HL-60 (cell line): ENCODE data around the gene SERPINE1.

Experiments
- DNase-seq, 2 experiments: peaks; one replicate each; pipeline ENCODE4 v3.0.0-alpha.2; 2010 to 2020; ENCODE audit warnings: low read depth in 1 of 2, low spot score in 1 of 2
- H3K27ac ChIP-seq: fragments of 250-450 bp; sonication (Bioruptor Pico); replicated peaks from 2 replicates; pipeline ENCODE4 v1.5.1; 2020; ENCODE audit warnings: mild to moderate bottlenecking, moderate library complexity
- H3K27me3 ChIP-seq: fragments of 250-450 bp; sonication (Bioruptor Pico); 2 replicates; pipeline ENCODE4 v1.5.1; 2021; ENCODE audit warnings: mild to moderate bottlenecking, moderate library complexity; ENCODE audit not compliant: insufficient read depth, poor library complexity, severe bottlenecking
- H3K4me3 ChIP-seq: replicated peaks from 2 replicates; pipeline ENCODE4 v1.5.1; 2011; ENCODE audit warnings: mild to moderate bottlenecking, control low read depth, low read length; ENCODE audit not compliant: insufficient read depth
- GABPA ChIP-seq: IDR thresholded peaks from 2 replicates; pipeline ENCODE4 v1.6.1; 2012; ENCODE audit warnings: low read depth
- POLR2AphosphoS5 ChIP-seq: IDR thresholded peaks from 2 replicates; pipeline ENCODE4 v1.6.1; 2012; ENCODE audit warnings: low read depth
- SPI1 ChIP-seq: IDR thresholded peaks from 2 replicates; pipeline ENCODE4 v1.6.1; 2012; ENCODE audit warnings: low read depth, mild to moderate bottlenecking, borderline replicate concordance
- TF ChIP-seq, protein P1 (sequence below): IDR thresholded peaks from one replicate; pipeline ENCODE4 v1.5.1; 2011; ENCODE audit warnings: low read length, control low read depth, inconsistent platforms; ENCODE audit not compliant: insufficient read depth
- TF ChIP-seq, protein P2 (sequence below): IDR thresholded peaks from 2 replicates; pipeline ENCODE4 v1.6.1; 2012; ENCODE audit warnings: low read depth; ENCODE audit not compliant: insufficient replicate concordance

Gene SERPINE1

DNA sequence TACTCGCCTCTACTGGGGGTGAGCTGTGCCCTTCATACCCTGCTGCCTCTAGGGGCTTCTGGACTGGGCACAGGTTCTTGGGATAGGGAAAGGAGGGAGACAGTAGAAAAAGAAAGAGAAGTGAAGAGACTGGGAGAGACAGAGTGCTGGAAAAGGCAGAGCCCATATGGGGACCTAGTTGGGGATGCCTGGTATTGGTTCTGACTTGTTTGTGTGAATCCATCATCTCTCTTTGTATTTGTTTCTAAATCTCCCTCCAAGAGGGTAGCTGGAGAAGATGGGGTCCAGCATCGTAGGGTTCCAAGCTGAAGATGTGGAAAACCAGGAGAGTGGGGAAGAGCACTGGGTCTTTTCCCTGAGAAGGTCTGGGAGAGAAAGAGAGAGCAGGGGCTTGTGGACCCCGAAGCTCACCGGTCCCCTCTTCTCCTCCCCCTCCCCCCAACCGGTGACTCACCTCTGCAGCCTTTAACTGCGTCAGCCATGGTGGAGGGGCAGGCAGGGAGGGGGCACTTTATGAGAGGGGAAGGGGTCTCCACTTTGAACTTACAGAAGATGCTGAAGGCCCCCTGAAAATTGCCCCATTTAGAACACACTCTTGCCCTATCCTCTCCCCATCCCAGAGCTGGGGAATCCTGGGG lies 41.6 kb downstream of the SERPINE1 start:
- H3K27me3 ChIP-seq, result peaks cover 81% of the 10 kb centered on the region
- no peak for DNase-seq
- no peak overlapping the region for H3K4me3 ChIP-seq
- TF ChIP-seq, protein P1, sequence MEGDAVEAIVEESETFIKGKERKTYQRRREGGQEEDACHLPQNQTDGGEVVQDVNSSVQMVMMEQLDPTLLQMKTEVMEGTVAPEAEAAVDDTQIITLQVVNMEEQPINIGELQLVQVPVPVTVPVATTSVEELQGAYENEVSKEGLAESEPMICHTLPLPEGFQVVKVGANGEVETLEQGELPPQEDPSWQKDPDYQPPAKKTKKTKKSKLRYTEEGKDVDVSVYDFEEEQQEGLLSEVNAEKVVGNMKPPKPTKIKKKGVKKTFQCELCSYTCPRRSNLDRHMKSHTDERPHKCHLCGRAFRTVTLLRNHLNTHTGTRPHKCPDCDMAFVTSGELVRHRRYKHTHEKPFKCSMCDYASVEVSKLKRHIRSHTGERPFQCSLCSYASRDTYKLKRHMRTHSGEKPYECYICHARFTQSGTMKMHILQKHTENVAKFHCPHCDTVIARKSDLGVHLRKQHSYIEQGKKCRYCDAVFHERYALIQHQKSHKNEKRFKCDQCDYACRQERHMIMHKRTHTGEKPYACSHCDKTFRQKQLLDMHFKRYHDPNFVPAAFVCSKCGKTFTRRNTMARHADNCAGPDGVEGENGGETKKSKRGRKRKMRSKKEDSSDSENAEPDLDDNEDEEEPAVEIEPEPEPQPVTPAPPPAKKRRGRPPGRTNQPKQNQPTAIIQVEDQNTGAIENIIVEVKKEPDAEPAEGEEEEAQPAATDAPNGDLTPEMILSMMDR, result no peak
- TF ChIP-seq, protein P2, sequence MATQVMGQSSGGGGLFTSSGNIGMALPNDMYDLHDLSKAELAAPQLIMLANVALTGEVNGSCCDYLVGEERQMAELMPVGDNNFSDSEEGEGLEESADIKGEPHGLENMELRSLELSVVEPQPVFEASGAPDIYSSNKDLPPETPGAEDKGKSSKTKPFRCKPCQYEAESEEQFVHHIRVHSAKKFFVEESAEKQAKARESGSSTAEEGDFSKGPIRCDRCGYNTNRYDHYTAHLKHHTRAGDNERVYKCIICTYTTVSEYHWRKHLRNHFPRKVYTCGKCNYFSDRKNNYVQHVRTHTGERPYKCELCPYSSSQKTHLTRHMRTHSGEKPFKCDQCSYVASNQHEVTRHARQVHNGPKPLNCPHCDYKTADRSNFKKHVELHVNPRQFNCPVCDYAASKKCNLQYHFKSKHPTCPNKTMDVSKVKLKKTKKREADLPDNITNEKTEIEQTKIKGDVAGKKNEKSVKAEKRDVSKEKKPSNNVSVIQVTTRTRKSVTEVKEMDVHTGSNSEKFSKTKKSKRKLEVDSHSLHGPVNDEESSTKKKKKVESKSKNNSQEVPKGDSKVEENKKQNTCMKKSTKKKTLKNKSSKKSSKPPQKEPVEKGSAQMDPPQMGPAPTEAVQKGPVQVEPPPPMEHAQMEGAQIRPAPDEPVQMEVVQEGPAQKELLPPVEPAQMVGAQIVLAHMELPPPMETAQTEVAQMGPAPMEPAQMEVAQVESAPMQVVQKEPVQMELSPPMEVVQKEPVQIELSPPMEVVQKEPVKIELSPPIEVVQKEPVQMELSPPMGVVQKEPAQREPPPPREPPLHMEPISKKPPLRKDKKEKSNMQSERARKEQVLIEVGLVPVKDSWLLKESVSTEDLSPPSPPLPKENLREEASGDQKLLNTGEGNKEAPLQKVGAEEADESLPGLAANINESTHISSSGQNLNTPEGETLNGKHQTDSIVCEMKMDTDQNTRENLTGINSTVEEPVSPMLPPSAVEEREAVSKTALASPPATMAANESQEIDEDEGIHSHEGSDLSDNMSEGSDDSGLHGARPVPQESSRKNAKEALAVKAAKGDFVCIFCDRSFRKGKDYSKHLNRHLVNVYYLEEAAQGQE, result no peak
- no peak for TF ChIP-seq POLR2AphosphoS5
- no peak for TF ChIP-seq GABPA
- no peak for TF ChIP-seq SPI1
- no peak overlapping the region for H3K27ac ChIP-seq

DNA sequence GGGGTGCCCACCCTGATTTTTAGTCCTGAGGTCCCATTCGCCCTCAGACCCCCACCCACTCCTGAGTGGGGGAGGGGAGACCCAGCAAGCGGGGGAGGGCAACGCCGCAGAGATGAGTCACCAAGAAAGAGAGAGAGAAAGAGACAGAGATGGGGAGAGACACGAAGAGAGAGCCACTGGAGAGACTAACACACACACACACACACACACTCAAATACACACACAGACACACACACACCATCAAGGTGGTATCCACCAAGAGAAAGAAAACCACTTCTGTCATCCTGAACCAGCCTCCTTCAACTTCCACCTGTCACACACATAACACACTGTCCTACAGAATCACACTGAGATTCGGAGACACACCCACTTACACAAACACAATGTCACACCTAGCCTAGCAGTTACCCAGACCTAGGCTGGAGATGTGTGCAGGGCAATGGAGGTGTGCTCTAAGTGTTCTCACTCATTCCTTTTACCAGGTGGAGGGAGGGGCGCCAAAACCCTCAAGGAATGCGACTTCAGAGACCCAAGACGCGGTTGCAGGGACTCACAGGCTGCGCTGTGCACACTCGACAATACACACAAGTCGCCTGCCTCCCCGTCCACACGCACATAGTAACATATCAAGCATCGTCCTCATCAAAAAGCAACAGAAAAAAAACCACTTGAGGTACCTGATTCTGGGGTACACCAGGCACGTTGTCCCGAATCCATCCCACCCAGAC lies 42.4 kb downstream of the SERPINE1 start:
- Histone ChIP-seq H3K4me3 (no peak overlapping the region), H3K27ac (no peak overlapping the region), H3K27me3 (peaks cover 83% of the 10 kb centered on the region)
- TF ChIP-seq SPI1, result no peak
- TF ChIP-seq, protein P2, result no peak
- TF ChIP-seq, protein P1, result no peak
- TF ChIP-seq GABPA, result no peak
- no peak for TF ChIP-seq POLR2AphosphoS5
- no peak for DNase-seq

DNA sequence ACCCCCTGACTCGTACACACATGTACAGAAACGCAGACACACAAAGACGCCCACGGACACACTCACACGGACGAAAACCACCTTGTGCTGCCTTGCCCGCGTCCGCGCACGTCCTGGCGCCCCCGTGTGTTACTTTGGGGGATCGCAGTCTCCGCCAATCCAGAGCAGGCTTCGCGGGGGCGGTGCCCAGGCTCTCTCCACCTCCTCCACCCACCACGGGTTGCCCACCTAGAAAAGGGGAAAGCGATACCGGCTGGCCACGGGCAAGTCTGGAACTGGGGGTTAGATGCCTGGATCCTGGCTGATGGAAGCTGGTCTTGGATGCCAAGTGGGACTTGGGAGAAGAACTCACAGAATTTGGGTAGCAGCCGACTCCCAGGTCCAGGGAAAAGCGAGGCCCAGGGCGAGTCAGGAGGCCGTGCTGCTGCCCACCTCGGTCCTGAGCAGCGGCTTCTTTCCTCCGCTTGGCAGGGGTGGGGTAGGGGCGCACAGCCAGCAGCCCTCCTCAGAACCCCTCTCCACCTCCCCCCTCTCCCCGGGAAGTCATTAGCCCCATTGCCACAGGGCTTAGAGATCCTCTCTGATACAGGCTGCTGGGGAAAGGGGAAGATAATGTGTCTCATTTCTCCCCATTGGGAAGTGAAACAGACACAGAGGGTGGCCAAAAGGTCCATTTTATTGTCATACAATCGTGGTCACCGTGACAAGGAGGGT lies 43.1 kb downstream of the SERPINE1 start:
- H3K27ac ChIP-seq, result no peak overlapping the region
- no peak overlapping the region for H3K4me3 ChIP-seq
- TF ChIP-seq POLR2AphosphoS5, result no peak
- TF ChIP-seq, protein P1, result peak; percentile 85
- no peak for TF ChIP-seq SPI1
- TF ChIP-seq, protein P2, result no peak
- peak in 1 of 2 experiments; percentile 60 for DNase-seq
- peaks cover 84% of the 10 kb centered on the region for H3K27me3 ChIP-seq
